Measurements from ENCODE around the gene HDAC1.

DNA sequence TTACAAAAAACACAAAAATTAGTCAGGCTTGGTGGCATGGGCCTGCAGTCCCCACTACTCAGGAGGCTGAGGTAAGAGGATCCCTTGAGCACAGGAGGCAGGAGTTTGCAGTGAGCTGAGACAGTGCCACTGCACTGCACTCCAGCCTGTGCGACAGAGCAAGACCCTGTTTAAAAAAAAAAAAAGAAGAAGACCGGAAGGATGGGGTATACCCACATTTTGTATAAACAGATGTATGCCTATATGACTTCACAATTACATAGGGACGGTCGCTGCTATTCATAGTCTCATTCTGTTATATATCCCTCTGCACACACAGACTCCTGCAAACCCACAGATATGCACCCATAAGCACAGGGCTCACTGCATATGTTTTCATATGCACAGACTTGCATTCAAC is 28.1 kb upstream of the HDAC1 start:
- TF ChIP-seq, protein P1, sequence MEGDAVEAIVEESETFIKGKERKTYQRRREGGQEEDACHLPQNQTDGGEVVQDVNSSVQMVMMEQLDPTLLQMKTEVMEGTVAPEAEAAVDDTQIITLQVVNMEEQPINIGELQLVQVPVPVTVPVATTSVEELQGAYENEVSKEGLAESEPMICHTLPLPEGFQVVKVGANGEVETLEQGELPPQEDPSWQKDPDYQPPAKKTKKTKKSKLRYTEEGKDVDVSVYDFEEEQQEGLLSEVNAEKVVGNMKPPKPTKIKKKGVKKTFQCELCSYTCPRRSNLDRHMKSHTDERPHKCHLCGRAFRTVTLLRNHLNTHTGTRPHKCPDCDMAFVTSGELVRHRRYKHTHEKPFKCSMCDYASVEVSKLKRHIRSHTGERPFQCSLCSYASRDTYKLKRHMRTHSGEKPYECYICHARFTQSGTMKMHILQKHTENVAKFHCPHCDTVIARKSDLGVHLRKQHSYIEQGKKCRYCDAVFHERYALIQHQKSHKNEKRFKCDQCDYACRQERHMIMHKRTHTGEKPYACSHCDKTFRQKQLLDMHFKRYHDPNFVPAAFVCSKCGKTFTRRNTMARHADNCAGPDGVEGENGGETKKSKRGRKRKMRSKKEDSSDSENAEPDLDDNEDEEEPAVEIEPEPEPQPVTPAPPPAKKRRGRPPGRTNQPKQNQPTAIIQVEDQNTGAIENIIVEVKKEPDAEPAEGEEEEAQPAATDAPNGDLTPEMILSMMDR (conservative IDR thresholded peaks at IDR 0.05; ENCODE audit: low read length): no peak
- no peak for TF ChIP-seq EZH2phosphoT487 (IDR thresholded peaks at IDR 0.05; ENCODE audit: borderline replicate concordance)
